Pancreas (tissue), 10 donors: ENCODE results near the gene CDH4. TPM values are rescaled to one million over a fixed set of nuclear protein-coding genes. Genes with fewer than 3 reads are reported as not detected.

ENCODE experiments used
- ATAC-seq, 4 donors: fragments of 200-7000 bp; cut with Tn5 transposase; one replicate each; pipeline versions ENCODE4 v1.8.0 to v1.9.1; 2020; ENCODE audit warnings: mild to moderate bottlenecking in 4 of 4, moderate library complexity in 4 of 4
- DNase-seq, 6 donors: peaks; one replicate each; pipeline ENCODE4 v3.0.0-alpha.2; 2020
- FAIRE-seq: peaks from 2 replicates; lab custom pipeline; 2012; peaks lifted over from hg19 to GRCh38; lab: Jason Lieb, UNC
- H3K27ac ChIP-seq, 4 donors: fragments of 200-600 bp; sonication (generic); 1 replicate in 3 of 4; 2 replicates in 1 of 4; pipeline versions ENCODE4 v1.5.0 to v1.8.0; 2020
- H3K27me3 ChIP-seq, 4 donors: fragments of 200-600 bp; one replicate each; pipeline ENCODE4 v1.8.0; 2021
- H3K36me3 ChIP-seq, 3 donors: fragments of 200-600 bp; sonication (generic) in 1 of 3; one replicate each; pipeline versions ENCODE4 v1.5.0 to v1.8.0; 2020 to 2021
- H3K4me1 ChIP-seq, 3 donors: fragments of 200-600 bp; one replicate each; pipeline ENCODE4 v1.8.0; 2021
- H3K4me3 ChIP-seq, 4 donors: fragments of 200-600 bp; sonication (generic) in 2 of 4; one replicate each; pipeline versions ENCODE4 v1.5.0 to v1.8.0; 2020 to 2021
- H3K9me3 ChIP-seq, 4 donors: fragments of 200-600 bp; one replicate each; pipeline ENCODE4 v1.8.0; 2021
- WGBS, 2 donors: extraction: QIAGEN DNeasy Blood & Tissue Kit; methylation state at CpG; one replicate each; pipeline ENCODE4 v1.1.7; 2013; 5-methylcytosine and 5-hydroxymethylcytosine counted together
- intact Hi-C, 3 donors: fragments of 100-400 bp; cut with DNase I; formaldehyde crosslinking; loops; one replicate each; pipeline versions ENCODE4 v1.11.1 to v1.14.2; 2022
- polyA plus RNA-seq, 2 donors: library from polyadenylated mRNA; stranded (reverse); fragments of 200-250 nt; gene quantifications; one replicate each; pipeline ENCODE4 v1.2.3, GENCODE V29; 2013
- total RNA-seq, 6 donors: library from RNA; stranded (reverse); fragmentation: NEBNext Ultra II Directional in 4 of 6; extraction: Animal tissue kit (Norgen Biotek cat#: 25700) in 4 of 6; gene quantifications; one replicate each; pipeline versions ENCODE4 v1.2.1 to v1.2.4, GENCODE V29; 2021 to 2023
- TF ChIP-seq, protein P1 (sequence below), 4 donors: fragments of 200-600 bp; sonication (generic) in 3 of 4; IDR thresholded peaks; one replicate each; pipeline versions ENCODE4 v1.5.0 to v1.8.0; 2021; ENCODE audit warnings: antibody characterized with exemption in 4 of 4
- donor health status: healthy with polysubstance abuse.
- donor health status: DM: no; HTN: no; CAD: no; lungs with moderate emphysema.
- donor health status: DM: no; HTN: no; CAD: no.
- donor health status: control.
- donor health status: control.
- donor health status: Bipolar disorder and iron deficiency.
- donor health status: DM: yes; HTN: yes; CAD: no.
- donor health status: DM: no; HTN: no; CAD: no.
- donor health status: DM: no; HTN: no; CAD: no.
- donor health status: DM: yes; HTN: yes; CAD: no.

The CDH4 gene
- total and polyA plus RNA-seq, 8 donors = 0.04 to 1.4 (median 0.27) TPM

DNA sequence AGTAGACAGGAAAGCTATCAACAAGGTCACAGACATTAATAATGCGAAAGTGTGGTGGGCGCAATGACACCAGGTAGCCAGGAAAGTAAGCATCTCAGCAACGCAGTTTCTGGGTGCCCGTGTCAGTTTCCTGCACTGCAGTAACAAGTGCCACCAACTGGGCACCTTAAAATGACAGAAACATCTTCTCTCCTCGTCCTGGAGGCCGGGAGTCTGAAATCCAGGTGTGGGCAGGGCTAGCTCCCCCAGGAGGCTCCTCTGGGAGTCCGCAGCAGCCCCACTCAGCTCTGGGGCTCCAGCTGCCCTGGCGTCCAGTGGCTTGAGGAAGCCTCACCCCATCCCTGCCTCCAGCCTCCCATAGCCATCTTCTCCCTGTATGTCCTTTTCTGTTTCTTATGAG, 426.4 kb downstream of the CDH4 start:
- TF ChIP-seq, protein P1, sequence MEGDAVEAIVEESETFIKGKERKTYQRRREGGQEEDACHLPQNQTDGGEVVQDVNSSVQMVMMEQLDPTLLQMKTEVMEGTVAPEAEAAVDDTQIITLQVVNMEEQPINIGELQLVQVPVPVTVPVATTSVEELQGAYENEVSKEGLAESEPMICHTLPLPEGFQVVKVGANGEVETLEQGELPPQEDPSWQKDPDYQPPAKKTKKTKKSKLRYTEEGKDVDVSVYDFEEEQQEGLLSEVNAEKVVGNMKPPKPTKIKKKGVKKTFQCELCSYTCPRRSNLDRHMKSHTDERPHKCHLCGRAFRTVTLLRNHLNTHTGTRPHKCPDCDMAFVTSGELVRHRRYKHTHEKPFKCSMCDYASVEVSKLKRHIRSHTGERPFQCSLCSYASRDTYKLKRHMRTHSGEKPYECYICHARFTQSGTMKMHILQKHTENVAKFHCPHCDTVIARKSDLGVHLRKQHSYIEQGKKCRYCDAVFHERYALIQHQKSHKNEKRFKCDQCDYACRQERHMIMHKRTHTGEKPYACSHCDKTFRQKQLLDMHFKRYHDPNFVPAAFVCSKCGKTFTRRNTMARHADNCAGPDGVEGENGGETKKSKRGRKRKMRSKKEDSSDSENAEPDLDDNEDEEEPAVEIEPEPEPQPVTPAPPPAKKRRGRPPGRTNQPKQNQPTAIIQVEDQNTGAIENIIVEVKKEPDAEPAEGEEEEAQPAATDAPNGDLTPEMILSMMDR (IDR thresholded peaks at IDR 0.05) = no peak
- Histone ChIP-seq H3K4me3 (no peak overlapping the region), H3K27ac (no peak overlapping the region), H3K36me3 (no peaks in the 10 kb centered on the region), H3K9me3 (no peaks in the 10 kb centered on the region), H3K4me1 (no peaks in the 10 kb centered on the region), H3K27me3 (no peaks in the 10 kb centered on the region)
- no peak for ATAC-seq
- intact Hi-C loops = no loop called here
- 61 to 65% methylated on average over 8 of the region's 8 CpGs for WGBS, 2 donors
- DNase-seq = no peak
- FAIRE-seq = no peak

DNA sequence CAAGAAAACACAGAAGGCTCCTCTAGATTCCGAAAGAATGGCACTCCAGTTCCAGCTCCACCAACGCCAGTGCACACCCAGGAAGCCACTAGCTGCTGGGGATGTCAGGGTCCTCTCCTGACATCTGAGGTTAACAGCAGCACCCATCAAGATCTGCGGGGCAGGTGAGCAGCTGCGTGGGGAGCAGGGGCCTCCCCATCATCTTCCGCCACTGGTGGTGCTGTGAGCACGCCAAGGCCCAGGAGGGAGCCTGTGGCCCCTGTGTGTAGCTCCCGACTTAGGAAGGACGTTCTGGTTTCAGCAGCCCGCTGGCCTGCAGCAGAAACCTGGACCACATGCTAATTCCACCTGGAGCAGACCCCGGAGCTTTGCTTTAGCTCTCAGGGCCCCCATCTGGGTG, 427.4 kb downstream of the CDH4 start:
- 63 to 74% methylated on average over 10 of the region's 10 CpGs for WGBS, 2 donors
- Histone ChIP-seq H3K36me3 (no peaks in the 10 kb centered on the region), H3K27me3 (no peaks in the 10 kb centered on the region), H3K4me1 (no peaks in the 10 kb centered on the region), H3K27ac (no peak overlapping the region), H3K9me3 (no peaks in the 10 kb centered on the region), H3K4me3 (no peak overlapping the region)
- DNase-seq (no peak), FAIRE-seq (no peak), ATAC-seq (no peak)
- intact Hi-C loops = no loop called here
- TF ChIP-seq, protein P1 (IDR thresholded peaks at IDR 0.05) = no peak

GRCh38 chr20:61680096-61680495, 428.0 kb downstream of the CDH4 start:
- TF ChIP-seq, protein P1 (IDR thresholded peaks at IDR 0.05) = no peak
- Histone ChIP-seq H3K27ac (no peak overlapping the region), H3K4me3 (no peak overlapping the region), H3K27me3 (no peaks in the 10 kb centered on the region), H3K4me1 (no peaks in the 10 kb centered on the region), H3K9me3 (no peaks in the 10 kb centered on the region), H3K36me3 (no peaks in the 10 kb centered on the region)
- ATAC-seq = no peak
- WGBS, 2 donors = 61 to 81% methylated on average over 7 of the region's 7 CpGs
- DNase-seq = no peak
- no peak for FAIRE-seq
- intact Hi-C loops = no loop called here

- Histone ChIP-seq H3K4me1 (no peaks in the 10 kb centered on the region), H3K36me3 (no peaks in the 10 kb centered on the region), H3K9me3 (no peaks in the 10 kb centered on the region), H3K4me3 (no peak overlapping the region), H3K27ac (no peak overlapping the region), H3K27me3 (no peaks in the 10 kb centered on the region)
- ATAC-seq = no peak
- WGBS, 2 donors = 42 to 57% methylated on average over 5 of the region's 5 CpGs
- TF ChIP-seq, protein P1 (IDR thresholded peaks at IDR 0.05) = no peak
- FAIRE-seq = no peak
- no peak for DNase-seq
- intact Hi-C loops = no loop called here
Observed at GRCh38 chr20:61682114-61682995, 430.3 kb downstream of the CDH4 start.
